Heart left ventricle (tissue), 16 donors: ENCODE measurements around the gene MRPS10. TPM values are rescaled to one million over a fixed set of nuclear protein-coding genes. Genes with fewer than 3 reads are reported as not detected.

Source experiments
- ATAC-seq, 4 donors: fragments of 200-7000 bp; cut with Tn5 transposase; one replicate each; pipeline ENCODE4 v1.9.1; 2020 to 2022; ENCODE audit warnings: moderate library complexity in 4 of 4, mild to moderate bottlenecking in 3 of 4, moderate number of reproducible peaks in 1 of 4
- DNase-seq, 5 donors: peaks; one replicate each; pipeline ENCODE4 v3.0.0-alpha.2; 2020
- H3K27ac ChIP-seq, 12 donors: fragments of 200-600 bp; sonication (generic) in 4 of 12; one replicate each; pipeline versions ENCODE4 v1.5.0 to v1.8.0; 2016 to 2022; ENCODE audit warnings: mild to moderate bottlenecking in 2 of 12
- H3K27me3 ChIP-seq, 9 donors: fragments of 200-600 bp; sonication (generic) in 2 of 9; one replicate each; pipeline versions ENCODE4 v1.5.1 to v1.8.0; 2016 to 2022; ENCODE audit warnings: mild to moderate bottlenecking in 3 of 9
- H3K36me3 ChIP-seq, 9 donors: fragments of 200-600 bp; sonication (generic) in 2 of 9; one replicate each; pipeline versions ENCODE4 v1.5.0 to v1.8.0; 2018 to 2022; ENCODE audit warnings: mild to moderate bottlenecking in 2 of 9
- H3K4me1 ChIP-seq, 12 donors: fragments of 200-600 bp; sonication (generic) in 4 of 12; one replicate each; pipeline versions ENCODE4 v1.5.0 to v1.8.0; 2016 to 2022; ENCODE audit warnings: mild to moderate bottlenecking in 3 of 12
- H3K4me3 ChIP-seq, 12 donors: fragments of 200-600 bp; sonication (generic) in 4 of 12; one replicate each; pipeline versions ENCODE4 v1.5.0 to v1.8.0; 2017 to 2022; ENCODE audit warnings: mild to moderate bottlenecking in 9 of 12, moderate library complexity in 4 of 12
- H3K9me3 ChIP-seq, 12 donors: fragments of 200-600 bp; sonication (generic) in 4 of 12; one replicate each; pipeline versions ENCODE4 v1.5.0 to v1.8.0; 2016 to 2022; ENCODE audit warnings: mild to moderate bottlenecking in 1 of 12
- CTCF ChIP-seq, 12 donors: fragments of 200-600 bp; sonication (generic) in 4 of 12; IDR thresholded peaks; one replicate each; pipeline versions ENCODE4 v1.5.0 to v1.8.0; 2018 to 2022; ENCODE audit warnings: antibody characterized with exemption in 12 of 12, mild to moderate bottlenecking in 5 of 12
- POLR2A ChIP-seq, 2 donors: fragments of 450-650 bp; IDR thresholded peaks; one replicate each; pipeline ENCODE4 v1.6.1; 2017; ENCODE audit warnings: antibody characterized with exemption in 2 of 2, mild to moderate bottlenecking in 2 of 2, moderate library complexity in 2 of 2
- WGBS, 4 donors: extraction: QIAGEN DNeasy Blood & Tissue Kit in 2 of 4; methylation state at CpG; one replicate each; pipeline versions ENCODE4 v1.1.5 to v1.1.7; 2013 to 2018; 5-methylcytosine and 5-hydroxymethylcytosine counted together
- intact Hi-C, 10 donors: fragments of 100-400 bp; cut with DNase I; formaldehyde crosslinking; loops; one replicate each; pipeline versions ENCODE4 v1.11.1 to v1.14.2; 2022
- polyA plus RNA-seq, 2 donors: library from polyadenylated mRNA; stranded (reverse); fragments of 200-250 nt; gene quantifications; one replicate each; pipeline ENCODE4 v1.2.3, GENCODE V29; 2013
- total RNA-seq, 9 donors: library from RNA; depleted of rRNA in 2 of 9; stranded (reverse); fragments of >200 nt in 2 of 9; fragmentation: NEBNext Ultra II Directional in 3 of 9; extraction: Animal tissue kit (Norgen Biotek cat#: 25700) in 3 of 9; gene quantifications; one replicate each; pipeline versions ENCODE4 v1.1.0 to v1.2.4, GENCODE V29; 2016 to 2023
- donor health status: ischemic (EF 13 %, LVEDD 7.1; RV severe dilation, severe dysfunction).
- donor health status: healthy with polysubstance abuse.
- donor health status: DM: no; HTN: yes; CAD: no.
- donor health status: DM: no; HTN: no; CAD: no.
- donor health status: ischemic (EF 25% LVEDD 6.9; RV normal size, moderate dysfunction).
- donor health status: ischemic (EF 25% LVEDD 5.7; RV mildly dilated, moderate dysfunction).
- donor health status: healthy.
- donor health status: DM: yes; HTN: yes; CAD: no.
- donor health status: ischemic (EF 35%, LVEDD 5.7; RV mildly dilated, moderate dysfunction).
- donor health status: nonischemic (EF 11% LVEDD 7.7; RV severe dilation, severe dysfunction).
- donor health status: DM: yes; HTN: yes; CAD: no.
- donor health status: PGD.
- donor health status: ischemic (EF 29% LVEDD 5.4; RV normal size, mild dysfunction).
- donor health status: nonischemic (EF 23%, LVEDD 6.1; RV moderate dilation, normal function).

MRPS10 gene
- total and polyA plus RNA-seq, 11 donors = 36.9 to 73.5 (median 53.4) TPM

DNA sequence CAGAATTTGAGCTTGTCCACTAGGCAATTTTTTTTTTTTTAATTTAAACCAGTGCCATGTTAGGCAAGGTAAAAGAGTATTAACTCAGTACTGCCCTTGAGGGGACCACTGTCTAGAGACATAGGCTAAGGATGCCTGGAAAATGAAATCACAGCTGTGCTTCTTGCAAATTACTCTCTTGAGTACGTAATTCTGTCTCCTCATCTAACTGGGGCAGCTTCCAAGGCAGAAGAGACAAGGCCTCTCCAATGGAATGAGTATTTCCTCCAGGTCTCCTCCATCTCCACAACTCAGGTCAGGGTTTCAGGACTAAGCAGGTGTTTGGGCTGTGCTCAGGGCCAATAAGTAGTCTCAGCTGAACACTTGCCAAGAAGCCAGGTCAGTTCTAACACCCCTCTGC is 33.8 kb upstream of the MRPS10 start:
- Histone ChIP-seq H3K4me1 (peaks cover 0 to 48% (median 22%) of the 10 kb centered on the region in 12 donors), H3K9me3 (no peaks in the 10 kb centered on the region), H3K27me3 (no peaks in the 10 kb centered on the region), H3K36me3 (peaks cover 0 to 59% (median 13%) of the 10 kb centered on the region in 9 donors), H3K4me3 (no peak overlapping the region), H3K27ac (peak overlapping the region in 9 of 12 donors; percentile 27 to 85 (median 66))
- ATAC-seq (peak; percentile 6 to 76 (median 42)), DNase-seq (no peak)
- TF ChIP-seq POLR2A (IDR thresholded peaks at IDR 0.05) (no peak), CTCF (IDR thresholded peaks at IDR 0.05) (no peak)
- 30 to 64% (median 48%) methylated on average over 1 of the region's 1 CpG for WGBS, 4 donors
- intact Hi-C loops = no loop called here

GRCh38 chr6:42250274-42250931 is 32.7 kb upstream of the MRPS10 start:
- Histone ChIP-seq H3K4me1 (peaks cover 0 to 48% (median 22%) of the 10 kb centered on the region in 12 donors), H3K27ac (no peak overlapping the region), H3K9me3 (no peaks in the 10 kb centered on the region), H3K4me3 (no peak overlapping the region), H3K36me3 (peaks cover 0 to 59% (median 21%) of the 10 kb centered on the region in 9 donors), H3K27me3 (no peaks in the 10 kb centered on the region)
- intact Hi-C loops = no loop called here
- DNase-seq (no peak), ATAC-seq (no peak)
- TF ChIP-seq CTCF (IDR thresholded peaks at IDR 0.05) = no peak
- TF ChIP-seq POLR2A (IDR thresholded peaks at IDR 0.05) = no peak
- WGBS, 4 donors = 71 to 78% (median 74%) methylated on average over 10 of the region's 10 CpGs

DNA sequence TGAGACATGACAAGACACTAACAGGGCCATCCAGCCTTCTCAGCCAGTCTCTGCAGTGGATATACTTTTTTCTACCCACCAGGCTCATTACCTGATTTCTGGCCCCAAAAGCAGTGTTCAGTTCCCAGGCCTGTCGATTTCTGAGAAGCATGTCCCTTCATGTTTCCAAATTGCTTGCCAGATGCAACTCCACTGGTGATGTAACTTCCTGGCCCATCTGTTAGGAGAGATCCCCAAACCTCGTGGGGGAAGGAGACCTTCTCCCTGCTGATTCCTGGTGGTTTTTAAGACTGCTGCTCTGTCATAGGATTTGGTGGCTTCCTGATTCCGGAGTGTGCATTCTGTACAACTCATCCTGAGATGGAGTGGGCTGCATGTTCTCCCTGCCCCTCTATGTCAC is 31.6 kb upstream of the MRPS10 start:
- Histone ChIP-seq H3K27me3 (no peaks in the 10 kb centered on the region), H3K27ac (peak overlapping the region in 2 of 12 donors; percentile 18 to 24), H3K4me1 (peaks cover 0 to 48% (median 22%) of the 10 kb centered on the region in 12 donors), H3K36me3 (peaks cover 0 to 59% (median 14%) of the 10 kb centered on the region in 9 donors), H3K4me3 (no peak overlapping the region), H3K9me3 (no peaks in the 10 kb centered on the region)
- ATAC-seq (peak in 2 of 4 donors; percentile 17 to 23), DNase-seq (peak in 2 of 5 donors; percentile 41 to 44)
- intact Hi-C loops = no loop called here
- 44 to 79% (median 56%) methylated on average over 3 of the region's 3 CpGs for WGBS, 4 donors
- no peak for TF ChIP-seq CTCF (IDR thresholded peaks at IDR 0.05)
- TF ChIP-seq POLR2A (IDR thresholded peaks at IDR 0.05) = no peak

- intact Hi-C loops = no loop called here
- H3K9me3 ChIP-seq = no peaks in the 10 kb centered on the region
- H3K27ac ChIP-seq = no peak overlapping the region
- H3K27me3 ChIP-seq = no peaks in the 10 kb centered on the region
- no peaks in the 10 kb centered on the region for H3K4me1 ChIP-seq
- DNase-seq (peak in 1 of 5 donors; percentile 52), ATAC-seq (peak in 1 of 4 donors; percentile 42)
- peaks cover 0 to 79% (median 24%) of the 10 kb centered on the region in 9 donors for H3K36me3 ChIP-seq
- WGBS, 4 donors = 77 to 97% (median 95%) methylated on average over 11 of the region's 11 CpGs
- TF ChIP-seq POLR2A (IDR thresholded peaks at IDR 0.05) = no peak
- no peak for TF ChIP-seq CTCF (IDR thresholded peaks at IDR 0.05)
- no peak overlapping the region for H3K4me3 ChIP-seq
These were observed 25.4 kb upstream of the MRPS10 start for GRCh38 chr6:42243046-42243445.
